ENCODE data around the gene DOCK8.

DOCK8 gene

GRCh38 chr9:270657-271237 is 56.1 kb downstream of the DOCK8 start:
- TF ChIP-seq CTCF (IDR thresholded peaks at IDR 0.05; ENCODE audit: control insufficient read depth, insufficient read depth, low read depth, low read length, missing control alignments), result no peak
- H3K4me3 ChIP-seq (ENCODE audit: control insufficient read depth, low read depth, low read length), result no peak overlapping the region
- no peak for DNase-seq (ENCODE audit: low read depth)

- no peak for DNase-seq (ENCODE audit: low read depth)
- no peak for TF ChIP-seq CTCF (IDR thresholded peaks at IDR 0.05; ENCODE audit: control insufficient read depth, insufficient read depth, low read depth, low read length, missing control alignments)
- H3K4me3 ChIP-seq (ENCODE audit: control insufficient read depth, low read depth, low read length), result no peak overlapping the region
Measured at GRCh38 chr9:272251-273213, 57.9 kb downstream of the DOCK8 start.

GRCh38 chr9:274406-274805 is 59.7 kb downstream of the DOCK8 start:
- DNase-seq (ENCODE audit: low read depth), result no peak
- H3K4me3 ChIP-seq (ENCODE audit: control insufficient read depth, low read depth, low read length), result no peak overlapping the region

GRCh38 chr9:277601-278295 is 63.1 kb downstream of the DOCK8 start:
- no peak for TF ChIP-seq CTCF (IDR thresholded peaks at IDR 0.05; ENCODE audit: control insufficient read depth, insufficient read depth, low read depth, low read length, missing control alignments)
- no peak for DNase-seq (ENCODE audit: low read depth)
- no peak overlapping the region for H3K4me3 ChIP-seq (ENCODE audit: control insufficient read depth, low read depth, low read length)

More at GRCh38 chr9:274406-274805, 59.7 kb downstream of the DOCK8 start:
- TF ChIP-seq CTCF (IDR thresholded peaks at IDR 0.05; ENCODE audit: control insufficient read depth, insufficient read depth, low read depth, low read length, missing control alignments), result no peak

- H3K4me3 ChIP-seq (ENCODE audit: control insufficient read depth, low read depth, low read length), result no peak overlapping the region
- TF ChIP-seq CTCF (IDR thresholded peaks at IDR 0.05; ENCODE audit: control insufficient read depth, insufficient read depth, low read depth, low read length, missing control alignments), result no peak
- DNase-seq (ENCODE audit: low read depth), result no peak
Measured at GRCh38 chr9:278651-279050, 64.0 kb downstream of the DOCK8 start.

- DNase-seq (ENCODE audit: low read depth), result no peak
- TF ChIP-seq CTCF (IDR thresholded peaks at IDR 0.05; ENCODE audit: control insufficient read depth, insufficient read depth, low read depth, low read length, missing control alignments), result no peak
- H3K4me3 ChIP-seq (ENCODE audit: control insufficient read depth, low read depth, low read length), result no peak overlapping the region
Measured at GRCh38 chr9:279674-280073, 65.0 kb downstream of the DOCK8 start.
